ENCODE measurements around the gene TWIST2.

The TWIST2 gene

DNA sequence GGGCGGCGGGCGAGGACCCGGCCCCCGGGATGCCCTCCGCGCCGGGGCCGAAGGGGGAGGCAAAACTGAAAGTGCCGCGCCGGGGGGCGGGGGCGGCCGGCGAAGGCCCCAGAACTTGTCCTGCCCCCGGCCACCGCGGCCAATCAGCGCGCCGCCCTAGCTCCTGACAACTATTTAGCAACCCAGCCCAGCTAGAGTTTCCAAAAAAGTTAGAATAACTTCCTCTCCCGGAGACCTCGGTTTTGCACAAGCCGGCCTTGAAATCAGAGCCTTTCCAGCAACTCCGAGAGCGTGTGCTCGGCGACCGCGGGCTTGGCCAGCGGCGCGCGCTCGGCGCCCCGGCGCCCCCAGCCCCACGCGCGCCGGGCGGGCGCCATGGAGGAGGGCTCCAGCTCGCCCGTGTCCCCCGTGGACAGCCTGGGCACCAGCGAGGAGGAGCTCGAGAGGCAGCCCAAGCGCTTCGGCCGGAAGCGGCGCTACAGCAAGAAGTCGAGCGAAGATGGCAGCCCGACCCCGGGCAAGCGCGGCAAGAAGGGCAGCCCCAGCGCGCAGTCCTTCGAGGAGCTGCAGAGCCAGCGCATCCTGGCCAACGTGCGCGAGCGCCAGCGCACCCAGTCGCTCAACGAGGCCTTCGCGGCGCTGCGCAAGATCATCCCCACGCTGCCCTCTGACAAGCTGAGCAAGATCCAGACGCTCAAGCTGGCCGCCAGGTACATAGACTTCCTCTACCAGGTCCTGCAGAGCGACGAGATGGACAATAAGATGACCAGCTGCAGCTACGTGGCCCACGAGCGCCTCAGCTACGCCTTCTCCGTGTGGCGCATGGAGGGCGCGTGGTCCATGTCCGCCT is at the start of gene TWIST2:
TSS of gene TWIST2 (plus strand) at position 245 of the 850 bp plus-strand sequence. CDS start at position 376, 131 bp downstream.
- no peak for DNase-seq (ENCODE audit: low read depth in 2 of 2)

DNA sequence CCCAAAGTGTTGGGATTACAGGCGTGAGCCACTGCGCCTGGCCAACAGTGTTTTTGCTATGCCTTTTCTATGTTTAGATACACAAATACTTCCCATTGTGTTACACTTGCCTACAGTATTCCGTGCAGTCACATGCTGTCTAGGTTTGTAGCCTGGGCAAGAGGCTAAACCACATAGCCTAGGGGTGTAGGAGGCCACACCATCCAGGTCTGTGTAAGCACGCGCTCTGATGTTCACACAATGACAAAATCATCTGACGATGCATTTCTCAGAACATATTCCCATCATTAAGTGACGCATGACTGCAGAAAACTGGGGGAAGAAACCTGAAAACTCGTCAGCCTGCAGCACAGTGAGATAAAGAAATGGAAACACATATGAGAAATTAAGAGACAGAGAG is 46.1 kb upstream of the TWIST2 start:
- no peak for DNase-seq (ENCODE audit: low read depth in 2 of 2)

DNA sequence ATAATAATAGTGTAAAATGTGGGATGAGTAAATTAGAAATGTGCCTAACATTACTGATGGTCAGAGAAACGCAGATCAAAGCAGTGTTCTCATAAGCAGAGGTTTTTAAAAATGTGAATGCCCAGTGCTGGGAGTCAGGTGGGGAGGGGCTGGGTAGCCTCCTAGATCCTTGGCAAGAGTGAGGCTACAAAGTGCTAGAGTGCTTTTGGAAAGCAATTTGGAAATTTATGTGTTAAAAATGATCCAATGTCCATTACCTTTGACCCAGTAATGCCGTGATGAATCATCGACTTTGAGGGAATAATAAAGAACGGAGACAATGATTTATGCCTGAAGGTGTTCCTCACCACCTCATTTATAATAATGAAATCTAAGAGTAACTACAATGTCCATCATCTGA is 44.9 kb upstream of the TWIST2 start:
- no peak for DNase-seq (ENCODE audit: low read depth in 2 of 2)

DNA sequence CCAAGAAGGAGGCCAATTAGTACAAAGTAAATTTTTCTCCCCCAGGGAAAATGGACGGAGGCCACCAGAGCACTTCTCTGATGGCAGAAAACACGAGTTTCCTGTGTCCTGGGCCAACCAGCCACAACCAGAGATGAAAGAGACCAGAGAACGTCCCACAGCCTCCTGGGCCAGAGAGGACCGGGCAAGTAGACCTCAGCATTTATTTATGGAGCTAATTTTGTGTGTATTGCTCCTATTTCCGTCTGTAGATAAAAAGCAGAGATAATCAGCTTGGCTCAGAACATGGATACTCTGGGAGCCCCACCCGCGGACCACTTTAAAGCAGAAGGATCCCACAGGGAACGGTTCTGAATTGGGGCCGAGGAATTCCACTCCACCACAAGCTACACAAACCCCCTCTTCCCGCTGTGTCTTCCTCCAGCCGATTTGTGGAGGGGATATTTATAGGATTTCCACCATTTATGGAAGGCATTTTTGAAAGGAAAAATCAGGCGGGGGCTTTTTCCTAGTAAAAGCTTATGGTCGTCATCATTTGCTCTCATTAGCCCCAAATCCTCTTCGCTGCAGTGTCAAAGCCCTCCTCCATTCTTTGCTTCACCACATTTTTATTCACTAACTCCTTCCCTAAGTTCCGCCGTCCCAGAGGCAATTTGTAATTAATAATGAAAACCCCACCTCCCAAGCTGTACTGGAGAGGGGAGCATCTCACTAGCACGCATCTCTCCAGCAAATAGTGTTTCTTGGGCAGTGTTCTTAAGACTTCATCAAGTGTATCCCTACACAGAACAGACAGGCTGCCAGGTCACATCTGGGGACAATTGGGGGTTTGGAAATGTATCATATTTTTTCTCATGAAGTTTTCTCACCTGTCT is 43.7 kb upstream of the TWIST2 start:
- DNase-seq (ENCODE audit: low read depth in 2 of 2): no peak

DNA sequence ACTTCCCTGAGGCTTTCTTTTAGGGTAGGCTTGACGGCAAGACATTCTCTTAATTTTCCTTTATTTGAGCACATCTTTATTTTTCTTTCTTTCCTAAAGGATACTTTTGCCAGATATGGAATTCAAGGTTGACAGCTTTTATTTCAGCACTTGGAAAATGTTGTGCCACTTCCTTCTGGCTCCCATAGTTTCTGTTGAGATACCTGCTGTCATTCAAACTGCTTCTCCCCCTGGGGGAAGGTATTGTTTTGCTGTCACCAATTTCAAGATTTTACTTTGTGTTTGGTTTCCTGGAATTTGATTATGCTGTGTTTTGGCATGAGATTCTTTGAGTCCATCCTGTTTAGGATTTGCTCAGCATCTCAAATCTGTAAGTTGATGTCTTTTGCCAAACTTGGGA is 39.1 kb upstream of the TWIST2 start:
- DNase-seq (ENCODE audit: low read depth in 2 of 2): no peak

DNA sequence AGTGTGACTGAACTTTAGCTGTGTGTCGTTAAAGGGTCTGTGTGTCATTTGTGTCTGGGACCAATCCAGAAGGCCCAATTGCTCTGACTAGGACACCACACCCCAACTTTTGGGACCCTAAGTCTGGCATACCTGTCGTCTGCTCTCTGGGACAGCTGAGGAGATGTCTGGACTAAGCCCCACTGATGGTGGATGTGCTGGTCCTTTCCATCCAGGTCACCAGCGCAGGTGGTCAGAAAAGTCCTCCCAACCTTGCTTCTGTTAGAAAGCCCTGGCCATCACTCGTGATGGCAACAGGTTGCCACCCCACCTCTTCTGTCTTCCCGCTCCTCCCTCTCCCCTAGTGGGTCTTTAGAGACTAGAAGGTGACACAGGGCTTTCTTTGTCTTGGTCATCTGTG is 37.6 kb upstream of the TWIST2 start:
- no peak for DNase-seq (ENCODE audit: low read depth in 2 of 2)

DNA sequence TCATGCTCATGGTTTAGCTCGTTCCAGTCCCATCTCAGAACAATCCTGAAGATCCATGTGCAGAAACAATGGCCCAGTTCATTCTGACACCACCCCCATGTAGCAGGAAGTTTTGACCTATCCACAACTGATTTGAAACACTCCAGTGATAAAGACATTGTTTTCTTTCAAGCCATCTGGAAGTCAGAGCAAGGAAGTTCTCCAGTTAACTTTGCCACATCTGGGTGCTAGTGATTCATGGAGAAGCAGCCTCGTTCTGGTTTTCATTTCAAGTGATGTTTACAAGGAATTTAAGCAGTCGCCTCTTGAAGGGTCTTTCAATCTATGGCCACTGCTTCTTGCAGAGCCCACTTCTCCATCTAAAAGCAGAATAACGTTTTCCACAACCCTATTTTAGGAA is 36.6 kb upstream of the TWIST2 start:
- no peak for DNase-seq (ENCODE audit: low read depth in 2 of 2)

DNA sequence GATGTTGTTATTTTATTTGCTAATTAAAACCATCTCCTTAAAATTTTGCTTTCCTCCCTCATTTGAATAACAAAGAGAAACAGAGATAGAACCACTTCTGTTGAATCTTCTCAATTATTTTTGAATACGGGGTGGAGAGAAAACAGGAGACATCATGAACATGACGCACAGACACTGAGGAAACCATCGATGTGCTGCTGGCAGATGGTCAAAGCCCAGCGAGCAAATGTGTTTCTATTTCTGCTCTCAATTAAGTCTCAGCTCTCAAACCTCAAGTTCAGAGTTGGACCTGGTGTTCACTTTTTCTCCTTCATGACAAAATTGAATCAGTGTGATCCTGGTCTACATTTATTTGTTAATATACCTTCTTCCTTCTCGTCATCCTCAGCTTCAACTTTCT is 36.1 kb upstream of the TWIST2 start:
- DNase-seq (ENCODE audit: low read depth in 2 of 2): no peak

DNA sequence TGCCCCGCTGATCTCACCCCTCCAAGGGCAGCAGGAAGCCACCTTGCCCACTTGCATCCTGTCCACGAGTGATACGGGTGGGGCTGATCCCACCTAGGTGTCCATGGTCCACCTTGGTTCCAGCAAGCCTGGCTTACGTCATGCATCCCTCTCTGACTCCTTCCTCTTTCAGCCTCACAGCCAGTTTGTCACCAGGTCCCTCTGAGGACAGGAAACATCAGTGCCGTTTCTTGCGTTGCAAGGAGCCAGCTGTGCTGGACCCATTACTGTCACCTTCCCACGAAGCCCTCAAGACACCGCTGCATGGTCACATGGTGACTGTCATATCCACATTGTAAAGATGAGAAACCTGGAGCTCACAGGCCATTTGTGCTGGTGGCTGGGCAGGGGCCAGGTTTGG is 34.8 kb upstream of the TWIST2 start:
- DNase-seq (ENCODE audit: low read depth in 2 of 2): no peak

DNA sequence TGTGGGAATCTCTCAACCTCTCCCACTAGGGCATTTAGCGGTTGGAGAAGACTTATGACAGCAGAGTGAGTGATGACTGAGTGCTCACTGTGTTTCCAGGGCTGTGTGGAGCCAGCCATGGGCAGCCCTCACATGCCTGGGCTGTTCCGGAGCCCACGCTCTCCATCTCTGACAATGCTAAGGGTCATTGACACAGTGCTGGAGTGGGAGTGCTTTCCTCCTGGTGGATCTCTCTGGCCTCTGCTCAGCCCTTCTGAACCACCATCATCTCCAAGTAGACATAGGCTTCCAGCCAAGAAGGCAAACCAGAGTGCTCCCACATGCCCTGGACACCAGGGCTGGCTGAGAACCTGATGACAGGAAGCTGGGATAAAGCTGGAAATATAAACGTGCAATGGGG is 33.1 kb upstream of the TWIST2 start:
- DNase-seq (ENCODE audit: low read depth in 2 of 2): no peak

DNA sequence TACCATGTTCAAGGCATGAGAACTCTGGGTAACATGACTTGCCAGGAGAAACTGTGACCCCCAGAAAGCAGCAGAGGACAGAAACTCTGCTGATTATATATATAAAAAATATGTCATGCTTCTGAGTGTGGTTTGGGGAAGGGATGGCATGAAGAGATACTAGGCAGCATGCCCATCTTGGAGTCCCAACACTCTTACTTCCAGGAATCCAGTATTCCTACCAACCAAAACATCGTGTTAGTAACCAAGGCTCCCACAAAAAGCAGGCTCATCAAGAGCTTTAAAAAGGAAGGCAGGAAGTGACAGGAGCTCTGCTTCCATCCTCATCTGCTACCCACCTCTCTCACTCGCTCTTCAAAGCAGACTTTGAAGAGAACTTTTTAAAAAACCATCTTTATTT is 31.6 kb upstream of the TWIST2 start:
- no peak for DNase-seq (ENCODE audit: low read depth in 2 of 2)

DNA sequence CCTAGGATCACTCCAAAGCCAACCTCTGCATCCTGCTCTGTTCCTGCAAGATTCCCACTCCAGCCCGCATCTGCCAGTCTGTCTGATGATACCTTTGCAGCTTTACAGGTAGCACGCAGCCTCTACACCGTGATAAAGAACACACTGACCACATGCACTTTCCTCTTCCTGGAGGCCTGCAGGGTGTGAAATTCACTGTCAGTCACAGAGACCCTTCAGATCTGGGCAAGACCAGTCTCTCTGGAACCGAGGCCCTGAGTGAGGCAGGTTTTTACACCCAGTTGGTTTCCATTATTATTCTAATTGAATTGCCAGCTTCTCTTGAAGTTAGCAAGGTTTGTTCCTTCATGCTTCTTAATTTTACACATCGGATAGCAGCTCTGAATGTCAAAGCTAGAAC is 30.5 kb upstream of the TWIST2 start:
- no peak for DNase-seq (ENCODE audit: low read depth in 2 of 2)

DNA sequence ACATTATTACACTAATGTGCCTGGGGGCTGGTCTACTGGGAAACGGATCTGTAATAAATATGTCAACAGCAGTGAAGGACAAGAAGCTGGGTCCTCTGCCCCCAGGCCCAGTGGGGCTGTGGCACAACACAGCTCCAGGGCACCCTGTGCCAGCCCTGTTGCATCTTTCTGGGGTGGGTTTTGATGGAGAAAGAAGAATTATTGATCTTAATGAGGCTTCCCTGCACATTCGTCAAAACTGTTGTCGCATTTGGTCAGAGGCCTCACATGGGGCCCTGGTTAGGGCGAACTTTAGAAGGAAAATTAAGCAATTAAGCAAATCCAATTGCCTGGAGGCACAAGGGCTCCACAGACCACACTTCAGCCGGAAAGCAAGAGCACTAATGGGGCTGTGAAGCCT is 30.0 kb upstream of the TWIST2 start:
- no peak for DNase-seq (ENCODE audit: low read depth in 2 of 2)

DNA sequence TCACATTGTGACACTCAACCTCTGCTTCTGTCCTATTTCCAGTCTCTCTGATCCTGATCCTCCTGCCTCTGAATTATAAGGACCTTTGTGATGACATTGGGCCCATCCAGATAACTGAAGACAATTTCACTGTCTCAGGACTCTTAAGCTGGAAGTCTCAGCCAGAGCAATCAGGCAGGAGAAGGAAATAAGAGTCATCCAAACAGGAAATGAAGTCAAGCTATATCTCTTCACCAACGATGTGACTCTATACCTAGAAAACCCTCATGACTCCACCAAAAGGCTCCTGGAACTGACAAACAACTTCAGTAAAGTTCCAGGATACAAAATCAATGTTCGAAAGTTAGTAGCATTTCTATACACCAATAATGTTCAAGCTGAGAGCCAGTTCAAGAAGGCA is 29.3 kb upstream of the TWIST2 start:
- DNase-seq (ENCODE audit: low read depth in 2 of 2): no peak

DNA sequence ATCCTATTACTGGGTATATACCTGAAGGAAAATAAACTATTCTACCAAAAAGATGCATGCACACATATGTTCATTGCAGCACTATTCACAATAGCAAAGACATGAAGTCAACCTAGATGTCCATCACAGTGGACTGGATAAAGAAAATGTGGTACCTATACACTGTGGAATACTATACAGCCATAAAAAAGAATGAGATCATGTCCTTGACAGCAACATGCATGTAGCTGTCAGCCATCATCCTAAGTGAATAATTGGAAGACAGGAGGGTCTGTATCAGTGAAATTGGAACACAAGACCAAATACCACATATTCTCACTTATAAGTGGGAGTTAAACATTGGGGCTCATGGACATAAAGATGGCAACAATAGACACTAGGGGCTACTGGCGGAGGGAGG is 27.7 kb upstream of the TWIST2 start:
- DNase-seq (ENCODE audit: low read depth in 2 of 2): no peak

DNA sequence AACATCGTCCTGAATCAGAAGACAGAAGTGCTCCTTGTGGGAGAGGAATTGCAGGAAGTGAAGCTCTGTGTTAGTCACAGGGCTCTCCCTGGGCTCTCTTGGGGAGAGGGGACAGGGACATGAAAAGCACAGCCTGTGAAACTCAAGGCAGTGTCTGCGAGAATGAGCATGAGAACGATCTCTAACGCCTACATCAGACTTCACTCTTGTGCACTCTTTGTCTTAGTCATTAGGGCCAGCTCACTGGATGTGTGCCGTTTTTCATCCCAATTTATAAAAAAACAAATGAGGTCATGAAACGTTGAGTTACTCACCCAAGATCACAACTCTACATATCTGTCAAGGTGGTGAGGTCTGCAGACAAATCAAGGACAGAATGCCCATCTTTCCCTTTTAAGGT is 27.0 kb upstream of the TWIST2 start:
- no peak for DNase-seq (ENCODE audit: low read depth in 2 of 2)

DNA sequence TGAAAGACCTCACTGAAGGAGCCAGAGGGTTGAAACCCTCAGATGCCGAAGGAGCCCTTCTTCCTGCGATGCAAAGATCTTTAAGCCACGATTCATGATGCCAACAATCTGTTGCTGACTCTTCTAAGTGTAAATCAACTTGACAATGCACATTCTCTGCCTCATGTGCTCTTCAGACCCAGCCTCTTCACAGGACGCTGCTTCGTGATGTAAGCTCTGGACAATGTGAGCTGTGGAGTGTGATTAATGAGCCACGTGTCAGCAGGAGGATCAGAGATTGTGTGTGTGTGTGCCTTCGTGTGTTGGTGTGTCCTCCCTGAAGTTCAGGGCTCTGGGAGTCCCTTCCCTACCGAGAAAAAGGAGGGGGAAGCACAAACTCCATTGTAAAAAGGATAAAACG is 26.5 kb upstream of the TWIST2 start:
- no peak for DNase-seq (ENCODE audit: low read depth in 2 of 2)

DNA sequence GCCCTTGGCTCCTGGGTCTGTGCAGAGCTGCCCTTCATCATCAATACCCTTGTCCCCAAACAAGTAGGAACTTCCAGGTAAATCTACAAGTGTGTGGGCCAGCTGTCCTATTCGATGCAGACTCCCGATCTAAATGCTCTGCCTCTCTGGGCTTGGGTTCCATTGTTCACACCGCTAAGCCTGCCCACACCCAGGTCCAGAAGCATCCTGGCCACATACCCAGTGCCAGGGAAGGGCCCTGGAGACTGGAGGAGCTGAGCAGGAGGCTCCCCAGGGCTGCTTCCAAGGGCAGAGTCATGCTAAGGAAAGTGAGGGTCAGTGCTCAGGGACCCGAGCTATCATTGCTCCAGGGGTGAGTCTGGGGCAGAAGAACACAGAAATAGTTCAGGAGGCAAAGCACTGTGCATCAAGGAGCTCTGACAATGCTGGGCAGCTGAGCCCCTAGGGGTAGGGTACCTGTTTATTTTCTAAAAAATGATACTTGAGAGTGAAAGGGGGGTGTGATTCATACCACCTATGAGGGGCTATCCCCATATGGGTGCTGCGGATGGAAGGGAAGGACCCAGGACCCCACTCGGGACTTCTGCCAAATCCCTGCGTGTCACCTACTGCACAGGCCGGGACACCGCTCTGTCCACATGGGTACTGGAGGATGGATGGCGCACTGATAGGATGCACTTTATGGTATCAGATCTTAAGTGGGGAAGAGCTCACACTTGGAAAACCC is 25.8 kb upstream of the TWIST2 start:
- DNase-seq (ENCODE audit: low read depth in 2 of 2): no peak

DNA sequence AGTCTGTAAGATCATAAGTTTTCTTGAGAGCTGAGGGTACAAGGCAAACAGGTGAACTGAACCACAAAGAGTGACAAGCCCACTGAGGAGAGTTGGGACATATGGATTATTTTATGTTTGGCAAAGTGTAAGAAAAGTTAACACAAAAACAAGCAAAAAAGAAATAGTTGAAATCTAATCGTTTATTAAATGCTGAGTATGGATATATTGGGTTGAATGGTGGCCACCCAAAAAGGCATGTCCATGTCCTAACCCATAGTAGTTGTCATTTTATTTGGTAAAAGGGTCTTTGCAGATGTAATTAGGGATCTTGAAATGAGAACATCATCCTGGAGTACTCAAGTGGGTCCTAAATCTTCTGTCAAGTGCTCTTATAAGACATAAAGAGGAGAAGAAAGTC is 24.9 kb upstream of the TWIST2 start:
- no peak for DNase-seq (ENCODE audit: low read depth in 2 of 2)

DNA sequence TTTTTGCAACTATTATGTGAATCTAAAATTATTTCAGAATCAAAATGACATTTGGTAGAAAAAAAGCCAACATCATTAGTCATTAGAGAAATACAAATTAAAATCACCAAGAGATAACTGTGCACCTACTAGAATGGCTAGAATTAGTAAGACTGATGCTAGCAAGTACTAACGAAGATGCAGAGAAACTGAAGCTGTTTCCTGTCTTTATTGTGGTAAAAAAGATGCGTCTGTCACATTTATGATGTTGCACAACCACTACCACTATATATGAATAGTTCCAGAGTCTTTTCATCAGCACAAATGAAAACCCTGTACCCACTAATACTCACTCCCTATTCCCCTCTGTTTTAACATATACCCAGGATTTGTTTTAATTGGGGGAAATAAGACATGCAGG is 16.7 kb upstream of the TWIST2 start:
- DNase-seq (ENCODE audit: low read depth in 2 of 2): no peak

DNA sequence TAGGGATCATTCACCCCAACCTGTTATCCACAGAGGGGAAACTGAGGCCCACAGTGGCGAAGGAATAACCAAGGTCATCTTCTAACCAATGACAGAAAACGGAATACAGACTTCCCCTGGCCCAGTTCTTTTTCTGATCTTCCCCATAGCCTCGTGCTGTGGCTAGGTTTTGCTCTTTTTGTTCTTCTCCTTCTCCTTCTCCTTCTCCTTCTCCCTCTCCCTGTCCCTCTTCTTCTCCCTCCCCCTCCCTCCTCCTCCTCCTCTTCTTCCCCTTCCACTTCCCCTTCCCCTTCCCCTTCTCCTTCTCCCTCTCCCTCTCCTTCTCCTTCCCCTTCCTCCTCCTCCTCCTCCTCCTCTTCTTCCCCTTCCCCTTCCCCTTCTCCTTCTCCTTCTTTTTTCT is 12.9 kb upstream of the TWIST2 start:
- DNase-seq (ENCODE audit: low read depth in 2 of 2): no peak

DNA sequence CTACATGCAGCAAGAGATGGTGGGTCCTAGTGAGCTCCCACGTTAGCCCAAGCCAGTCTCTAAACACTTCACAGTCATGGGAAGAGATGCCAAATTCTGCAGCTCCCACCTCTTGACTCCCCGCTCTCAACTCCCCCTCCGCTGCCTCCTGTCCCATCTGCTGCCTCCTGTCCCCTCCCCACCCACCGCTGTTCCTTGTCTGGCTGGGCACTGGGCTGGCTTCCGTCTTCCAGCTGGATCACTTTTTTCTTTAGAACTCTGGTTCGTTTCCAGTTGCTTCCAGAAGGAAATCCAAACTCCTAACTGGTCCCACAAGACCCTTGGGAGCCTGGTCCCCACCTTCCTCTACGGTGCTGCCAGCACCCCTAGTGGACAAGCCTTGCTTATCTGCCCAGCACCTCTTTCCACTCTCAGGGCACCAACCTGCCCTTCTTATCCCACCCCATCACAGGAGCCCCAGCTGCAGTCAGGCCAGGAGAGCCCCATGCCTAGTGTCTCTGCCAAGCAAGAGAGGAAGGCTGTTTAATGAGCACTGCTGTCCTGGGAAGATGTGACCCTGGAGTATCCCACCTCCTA is 12.1 kb upstream of the TWIST2 start:
- no peak for DNase-seq (ENCODE audit: low read depth in 2 of 2)

Measured in activated CD8-positive, alpha-beta memory T cell treated with anti-CD3 and anti-CD28 coated beads for 4 hours (primary cell).